HG02642 (cell line): ENCODE results near the gene ACADS.

Experiments
- ATAC-seq: cut with Tn5 transposase; IDR thresholded peaks from one replicate; pipeline ENCODE4 v1.9.1; 2021; ENCODE audit warnings: mild to moderate bottlenecking; ENCODE audit not compliant: unreplicated experiment, poor library complexity

The ACADS gene

GRCh38 chr12:120725659-120726509 is at the start of gene ACADS:
TSS of gene ACADS (plus strand) at chr12:120725826. CDS start at chr12:120725886, 60 bp downstream.
- peak; percentile 97 for ATAC-seq

- peak; percentile 51 for ATAC-seq
Measured at GRCh38 chr12:120677765-120678473, 47.7 kb upstream of the ACADS start.

- ATAC-seq, result no peak
Measured at GRCh38 chr12:120678572-120678971, 47.1 kb upstream of the ACADS start.

- no peak for ATAC-seq
Measured at GRCh38 chr12:120680165-120680738, 45.4 kb upstream of the ACADS start.

- no peak for ATAC-seq
Measured at GRCh38 chr12:120684523-120684932, 41.1 kb upstream of the ACADS start.

GRCh38 chr12:120685522-120685921 is 40.1 kb upstream of the ACADS start:
- no peak for ATAC-seq

- peak; percentile 80 for ATAC-seq
Measured at GRCh38 chr12:120686151-120686689, 39.4 kb upstream of the ACADS start.

- peak; percentile 74 for ATAC-seq
Measured at GRCh38 chr12:120686690-120687577, 38.7 kb upstream of the ACADS start, which contains the start of gene MLEC. TSS of gene MLEC (plus strand) at chr12:120687149. CDS start at chr12:120687297, 148 bp downstream.

GRCh38 chr12:120687578-120688289 is 37.9 kb upstream of the ACADS start:
- no peak for ATAC-seq

- no peak for ATAC-seq
Measured at GRCh38 chr12:120688527-120689071, 37.0 kb upstream of the ACADS start.

- ATAC-seq, result no peak
Measured at GRCh38 chr12:120689397-120690082, 36.1 kb upstream of the ACADS start.

- ATAC-seq, result no peak
Measured at GRCh38 chr12:120690083-120690450, 35.6 kb upstream of the ACADS start.

- ATAC-seq, result no peak
Measured at GRCh38 chr12:120690978-120691377, 34.6 kb upstream of the ACADS start.

- ATAC-seq, result no peak
Measured at GRCh38 chr12:120692524-120693033, 33.0 kb upstream of the ACADS start.

GRCh38 chr12:120693848-120694247 is 31.8 kb upstream of the ACADS start:
- ATAC-seq, result no peak

- no peak for ATAC-seq
Measured at GRCh38 chr12:120696626-120697025, 29.0 kb upstream of the ACADS start.

GRCh38 chr12:120697344-120697743 is 28.3 kb upstream of the ACADS start:
- no peak for ATAC-seq

GRCh38 chr12:120698665-120699064 is 27.0 kb upstream of the ACADS start:
- no peak for ATAC-seq
